HEK293 (cell line): ENCODE results near the gene C2orf49.
A peak's percentile ranks its signal among the peaks of the same experiment; 100 is the strongest.

ENCODE experiments used
- KLF16 ChIP-seq: fragments of 450-650 bp; formaldehyde crosslinking; IDR thresholded peaks from 2 replicates; pipeline ENCODE4 v1.5.1; 2017; ENCODE audit warnings: missing biosample characterization, missing genetic modification characterization
- ZFHX2 ChIP-seq: fragments of 450-650 bp; formaldehyde crosslinking; conservative IDR thresholded peaks from 2 replicates; pipeline ENCODE4 v1.5.1; 2016; ENCODE audit warnings: missing biosample characterization, missing genetic modification characterization
- ZNF23 ChIP-seq: fragments of 450-650 bp; formaldehyde crosslinking; IDR thresholded peaks from 2 replicates; pipeline ENCODE4 v1.5.1; 2016; ENCODE audit warnings: missing biosample characterization, missing genetic modification characterization, borderline replicate concordance
- ZNF274 ChIP-seq, 2 experiments: fragments of 200-500 bp in 1 of 2; fragments of 450-650 bp in 1 of 2; sonication (Bioruptor generic) in 1 of 2; formaldehyde crosslinking in 1 of 2; IDR thresholded peaks; 2 replicates each; pipeline versions ENCODE4 v1.5.1 to v1.6.1; 2014 to 2016; ENCODE audit warnings: borderline replicate concordance in 1 of 2, inconsistent platforms in 1 of 2, low read length in 1 of 2, missing biosample characterization in 1 of 2, missing genetic modification characterization in 1 of 2
- ZNF311 ChIP-seq: fragments of 450-650 bp; formaldehyde crosslinking; IDR thresholded peaks from 2 replicates; pipeline ENCODE4 v1.5.1; 2017; ENCODE audit warnings: missing biosample characterization, missing genetic modification characterization, borderline replicate concordance
- ZNF394 ChIP-seq: fragments of 450-650 bp; formaldehyde crosslinking; IDR thresholded peaks from 2 replicates; pipeline ENCODE4 v1.5.1; 2016; ENCODE audit warnings: missing biosample characterization, missing genetic modification characterization, mild to moderate bottlenecking, moderate library complexity, borderline replicate concordance
- ZNF548 ChIP-seq: fragments of 450-650 bp; formaldehyde crosslinking; IDR thresholded peaks from 2 replicates; pipeline ENCODE4 v1.5.1; 2016; ENCODE audit warnings: missing biosample characterization, missing genetic modification characterization
- TF ChIP-seq, protein P1 (sequence below): fragments of 450-650 bp; formaldehyde crosslinking; IDR thresholded peaks from 2 replicates; pipeline ENCODE4 v1.5.1; 2016; ENCODE audit warnings: missing biosample characterization, missing genetic modification characterization, borderline replicate concordance
- TF ChIP-seq, protein P2 (sequence below): fragments of 450-650 bp; formaldehyde crosslinking; IDR thresholded peaks from 2 replicates; pipeline ENCODE4 v1.5.1; 2016; ENCODE audit warnings: missing biosample characterization, missing genetic modification characterization
- TF ChIP-seq, protein P3 (sequence below): sonication (generic); formaldehyde crosslinking; IDR thresholded peaks from 2 replicates; pipeline ENCODE4 v1.8.1; 2022; ENCODE audit warnings: mild to moderate bottlenecking, moderate library complexity, missing genetic modification reagents

DNA sequence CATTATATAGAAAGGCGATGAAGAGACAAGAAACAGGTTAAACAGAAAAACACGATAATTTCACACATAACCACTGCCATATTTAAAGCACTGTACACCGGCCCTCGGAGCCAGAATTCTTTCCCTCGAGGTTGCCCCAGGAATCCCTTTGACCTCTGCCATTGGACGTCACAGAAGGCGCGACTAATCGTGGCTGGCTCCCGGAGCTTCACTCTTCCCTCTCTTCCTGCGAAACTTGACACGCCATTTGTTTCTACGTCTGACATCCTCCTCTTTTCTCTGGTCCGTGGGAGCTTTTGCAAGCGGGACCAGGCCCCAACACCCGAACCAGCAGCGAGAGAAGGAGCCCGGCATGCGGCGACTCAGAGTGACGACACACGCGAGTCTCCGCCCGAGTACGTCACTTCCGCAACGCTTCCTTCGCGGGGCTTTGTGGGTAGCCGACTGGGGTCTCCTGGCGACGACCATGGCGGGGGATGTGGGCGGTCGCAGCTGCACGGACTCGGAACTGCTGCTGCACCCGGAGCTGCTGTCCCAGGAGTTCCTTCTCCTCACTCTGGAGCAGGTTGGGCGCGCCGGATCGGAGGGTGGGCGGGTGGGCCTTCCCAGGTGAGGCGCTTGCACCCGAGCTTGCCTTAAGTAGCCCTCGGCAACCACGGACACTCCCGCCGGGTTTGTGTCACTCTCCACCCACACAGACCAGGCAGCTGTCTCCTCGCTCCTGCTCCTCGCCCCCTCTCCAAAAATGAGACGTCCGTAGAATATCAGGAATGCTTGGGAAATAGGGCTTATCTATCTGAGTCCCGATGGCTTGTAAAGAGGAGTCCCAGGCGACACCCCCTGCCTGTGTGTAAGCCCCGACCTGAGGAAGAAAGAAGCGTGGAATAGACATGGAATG is at the start of gene C2orf49:
- 0 out of 2 replicates have a peak, but pooled peaks have one; percentile 46 for TF ChIP-seq ZNF394 (tag by site-specific recombination)
- TF ChIP-seq, protein P1, sequence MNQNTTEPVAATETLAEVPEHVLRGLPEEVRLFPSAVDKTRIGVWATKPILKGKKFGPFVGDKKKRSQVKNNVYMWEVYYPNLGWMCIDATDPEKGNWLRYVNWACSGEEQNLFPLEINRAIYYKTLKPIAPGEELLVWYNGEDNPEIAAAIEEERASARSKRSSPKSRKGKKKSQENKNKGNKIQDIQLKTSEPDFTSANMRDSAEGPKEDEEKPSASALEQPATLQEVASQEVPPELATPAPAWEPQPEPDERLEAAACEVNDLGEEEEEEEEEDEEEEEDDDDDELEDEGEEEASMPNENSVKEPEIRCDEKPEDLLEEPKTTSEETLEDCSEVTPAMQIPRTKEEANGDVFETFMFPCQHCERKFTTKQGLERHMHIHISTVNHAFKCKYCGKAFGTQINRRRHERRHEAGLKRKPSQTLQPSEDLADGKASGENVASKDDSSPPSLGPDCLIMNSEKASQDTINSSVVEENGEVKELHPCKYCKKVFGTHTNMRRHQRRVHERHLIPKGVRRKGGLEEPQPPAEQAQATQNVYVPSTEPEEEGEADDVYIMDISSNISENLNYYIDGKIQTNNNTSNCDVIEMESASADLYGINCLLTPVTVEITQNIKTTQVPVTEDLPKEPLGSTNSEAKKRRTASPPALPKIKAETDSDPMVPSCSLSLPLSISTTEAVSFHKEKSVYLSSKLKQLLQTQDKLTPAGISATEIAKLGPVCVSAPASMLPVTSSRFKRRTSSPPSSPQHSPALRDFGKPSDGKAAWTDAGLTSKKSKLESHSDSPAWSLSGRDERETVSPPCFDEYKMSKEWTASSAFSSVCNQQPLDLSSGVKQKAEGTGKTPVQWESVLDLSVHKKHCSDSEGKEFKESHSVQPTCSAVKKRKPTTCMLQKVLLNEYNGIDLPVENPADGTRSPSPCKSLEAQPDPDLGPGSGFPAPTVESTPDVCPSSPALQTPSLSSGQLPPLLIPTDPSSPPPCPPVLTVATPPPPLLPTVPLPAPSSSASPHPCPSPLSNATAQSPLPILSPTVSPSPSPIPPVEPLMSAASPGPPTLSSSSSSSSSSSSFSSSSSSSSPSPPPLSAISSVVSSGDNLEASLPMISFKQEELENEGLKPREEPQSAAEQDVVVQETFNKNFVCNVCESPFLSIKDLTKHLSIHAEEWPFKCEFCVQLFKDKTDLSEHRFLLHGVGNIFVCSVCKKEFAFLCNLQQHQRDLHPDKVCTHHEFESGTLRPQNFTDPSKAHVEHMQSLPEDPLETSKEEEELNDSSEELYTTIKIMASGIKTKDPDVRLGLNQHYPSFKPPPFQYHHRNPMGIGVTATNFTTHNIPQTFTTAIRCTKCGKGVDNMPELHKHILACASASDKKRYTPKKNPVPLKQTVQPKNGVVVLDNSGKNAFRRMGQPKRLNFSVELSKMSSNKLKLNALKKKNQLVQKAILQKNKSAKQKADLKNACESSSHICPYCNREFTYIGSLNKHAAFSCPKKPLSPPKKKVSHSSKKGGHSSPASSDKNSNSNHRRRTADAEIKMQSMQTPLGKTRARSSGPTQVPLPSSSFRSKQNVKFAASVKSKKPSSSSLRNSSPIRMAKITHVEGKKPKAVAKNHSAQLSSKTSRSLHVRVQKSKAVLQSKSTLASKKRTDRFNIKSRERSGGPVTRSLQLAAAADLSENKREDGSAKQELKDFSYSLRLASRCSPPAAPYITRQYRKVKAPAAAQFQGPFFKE (tag by site-specific recombination), result no peak
- no peak for TF ChIP-seq ZNF311 (tag by site-specific recombination)
- TF ChIP-seq ZNF23 (tag by site-specific recombination), result no peak
- no peak for TF ChIP-seq ZNF274 (IDR thresholded peaks at IDR 0.05; ENCODE audit: low read length)
- no peak for TF ChIP-seq ZNF274 (tag by site-specific recombination; IDR thresholded peaks at IDR 0.05; ENCODE audit: borderline replicate concordance)
- TF ChIP-seq, protein P2, sequence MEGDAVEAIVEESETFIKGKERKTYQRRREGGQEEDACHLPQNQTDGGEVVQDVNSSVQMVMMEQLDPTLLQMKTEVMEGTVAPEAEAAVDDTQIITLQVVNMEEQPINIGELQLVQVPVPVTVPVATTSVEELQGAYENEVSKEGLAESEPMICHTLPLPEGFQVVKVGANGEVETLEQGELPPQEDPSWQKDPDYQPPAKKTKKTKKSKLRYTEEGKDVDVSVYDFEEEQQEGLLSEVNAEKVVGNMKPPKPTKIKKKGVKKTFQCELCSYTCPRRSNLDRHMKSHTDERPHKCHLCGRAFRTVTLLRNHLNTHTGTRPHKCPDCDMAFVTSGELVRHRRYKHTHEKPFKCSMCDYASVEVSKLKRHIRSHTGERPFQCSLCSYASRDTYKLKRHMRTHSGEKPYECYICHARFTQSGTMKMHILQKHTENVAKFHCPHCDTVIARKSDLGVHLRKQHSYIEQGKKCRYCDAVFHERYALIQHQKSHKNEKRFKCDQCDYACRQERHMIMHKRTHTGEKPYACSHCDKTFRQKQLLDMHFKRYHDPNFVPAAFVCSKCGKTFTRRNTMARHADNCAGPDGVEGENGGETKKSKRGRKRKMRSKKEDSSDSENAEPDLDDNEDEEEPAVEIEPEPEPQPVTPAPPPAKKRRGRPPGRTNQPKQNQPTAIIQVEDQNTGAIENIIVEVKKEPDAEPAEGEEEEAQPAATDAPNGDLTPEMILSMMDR (tag by site-specific recombination), result no peak
- TF ChIP-seq, protein P3, sequence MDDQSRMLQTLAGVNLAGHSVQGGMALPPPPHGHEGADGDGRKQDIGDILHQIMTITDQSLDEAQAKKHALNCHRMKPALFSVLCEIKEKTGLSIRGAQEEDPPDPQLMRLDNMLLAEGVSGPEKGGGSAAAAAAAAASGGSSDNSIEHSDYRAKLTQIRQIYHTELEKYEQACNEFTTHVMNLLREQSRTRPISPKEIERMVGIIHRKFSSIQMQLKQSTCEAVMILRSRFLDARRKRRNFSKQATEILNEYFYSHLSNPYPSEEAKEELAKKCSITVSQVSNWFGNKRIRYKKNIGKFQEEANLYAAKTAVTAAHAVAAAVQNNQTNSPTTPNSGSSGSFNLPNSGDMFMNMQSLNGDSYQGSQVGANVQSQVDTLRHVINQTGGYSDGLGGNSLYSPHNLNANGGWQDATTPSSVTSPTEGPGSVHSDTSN, result no peak
- TF ChIP-seq ZFHX2, result peak; percentile 20; the same call in 1 of the 2 replicates
- 0 out of 2 replicates have a peak, but pooled peaks have one; percentile 37 for TF ChIP-seq KLF16 (tag by site-specific recombination)
- TF ChIP-seq ZNF548 (tag by site-specific recombination), result no peak
